HepG2 (cell line): ENCODE data around the gene WARS2. TPM values are rescaled to one million over a fixed set of nuclear protein-coding genes. Genes with fewer than 3 reads are reported as not detected.

ENCODE experiments used
- ATAC-seq: fragments of 200-7000 bp; cut with Tn5 transposase; 3 replicates; pipeline ENCODE4 v1.9.1; 2020; ENCODE audit warnings: mild to moderate bottlenecking, moderate library complexity
- BruUV-seq: library from RNA; stranded (reverse); fragments of 400-500 nt; replicated peaks from 2 replicates; lab custom pipeline; 2021; lab: Mats Ljungman, UMichigan
- CTCF ChIA-PET: fragments of 300-600 bp; formaldehyde crosslinking; extraction: SDS; loops from one replicate; lab custom pipeline; 2021; ENCODE audit warnings: low total read pairs, inconsistent platforms, low intra/inter-chr PET ratio; lab: Yijun Ruan, JAX
- POLR2A ChIA-PET: fragments of 350-600 bp; sonication (Branson Sonifier 250); formaldehyde crosslinking; loops from one replicate; lab custom pipeline; 2020; ENCODE audit warnings: antibody characterized with exemption, inconsistent platforms; lab: Yijun Ruan, JAX
- DNase-seq: peaks from one replicate; pipeline ENCODE4 v3.0.0-alpha.2; 2015; ENCODE audit warnings: low spot score
- FAIRE-seq: peaks from 3 replicates; lab custom pipeline; 2011; peaks lifted over from hg19 to GRCh38; lab: Jason Lieb, UNC
- H2AFZ ChIP-seq: one replicate; pipeline ENCODE4 v1.6.1; 2011; ENCODE audit warnings: low read length, inconsistent platforms
- H3K27ac ChIP-seq: fragments of 300-600 bp; 3 replicates; pipeline ENCODE4 v1.8.0; 2011; ENCODE audit warnings: mixed run types, mild to moderate bottlenecking, mixed read lengths, low read length, inconsistent platforms; ENCODE audit not compliant: insufficient read depth; ENCODE audit errors: extremely low read length
- H3K27me3 ChIP-seq, 2 experiments: fragments of 200-600 bp in 1 of 2; 2 replicates in 1 of 2; 3 replicates in 1 of 2; pipeline versions ENCODE4 v1.6.0 to v1.8.0; 2011; ENCODE audit warnings: low read length in 2 of 2, mild to moderate bottlenecking in 2 of 2, moderate library complexity in 2 of 2, inconsistent platforms in 1 of 2; ENCODE audit not compliant: insufficient read depth in 2 of 2, control insufficient read depth in 1 of 2
- H3K36me3 ChIP-seq, 2 experiments: fragments of 200-600 bp in 1 of 2; replicated peaks in 1 of 2; 2 replicates in 1 of 2; 3 replicates in 1 of 2; pipeline versions ENCODE4 v1.5.1 to v1.8.0; 2011; ENCODE audit warnings: low read length in 2 of 2, inconsistent platforms in 1 of 2; ENCODE audit not compliant: insufficient read depth in 2 of 2, control insufficient read depth in 1 of 2
- H3K4me1 ChIP-seq: 2 replicates; pipeline ENCODE4 v1.5.1; 2012; ENCODE audit warnings: low read length, inconsistent platforms; ENCODE audit not compliant: insufficient read depth
- H3K4me2 ChIP-seq: 2 replicates; pipeline ENCODE4 v1.6.0; 2011; ENCODE audit warnings: low read depth, low read length, inconsistent platforms
- H3K4me3 ChIP-seq, 3 experiments: fragments of 200-600 bp in 1 of 3; sonication (generic), shearing (Covaris generic) in 1 of 3; replicated peaks in 1 of 3; 2 replicates each; pipeline ENCODE4 v1.5.1; 2011 to 2016; ENCODE audit warnings: low read length in 3 of 3, inconsistent platforms in 2 of 3, low read depth in 2 of 3, mild to moderate bottlenecking in 2 of 3, control low read depth in 1 of 3, mixed read lengths in 1 of 3; ENCODE audit not compliant: insufficient read depth in 1 of 3
- H3K79me2 ChIP-seq: one replicate; pipeline ENCODE4 v1.6.1; 2011; ENCODE audit warnings: low read length, inconsistent platforms; ENCODE audit not compliant: insufficient read depth
- H3K9ac ChIP-seq: 2 replicates; pipeline ENCODE4 v1.6.0; 2011; ENCODE audit warnings: mild to moderate bottlenecking, low read depth, low read length, inconsistent platforms; ENCODE audit not compliant: insufficient read depth
- H3K9me3 ChIP-seq: 2 replicates; pipeline ENCODE4 v1.5.1; 2012; ENCODE audit warnings: mild to moderate bottlenecking, low read length
- H4K20me1 ChIP-seq: 2 replicates; pipeline ENCODE4 v1.6.0; 2011; ENCODE audit warnings: inconsistent platforms, mild to moderate bottlenecking, low read length, moderate library complexity; ENCODE audit not compliant: insufficient read depth
- ATAD3A ChIP-seq: sonication (generic); formaldehyde crosslinking; IDR thresholded peaks from 2 replicates; pipeline ENCODE4 v1.4.0; 2020; ENCODE audit warnings: missing genetic modification reagents
- ATF1 ChIP-seq: IDR thresholded peaks from 2 replicates; pipeline ENCODE4 v1.6.1; 2016; ENCODE audit warnings: mild to moderate bottlenecking, control low read depth
- ATF7-NPFF ChIP-seq: sonication (generic); formaldehyde crosslinking; IDR thresholded peaks from 2 replicates; pipeline ENCODE4 v1.8.1; 2023; ENCODE audit warnings: mild to moderate bottlenecking, low read depth, missing genetic modification reagents, moderate library complexity
- CENPX ChIP-seq: sonication (generic); formaldehyde crosslinking; IDR thresholded peaks from 2 replicates; pipeline ENCODE4 v1.9.0; 2021; ENCODE audit warnings: mild to moderate bottlenecking, missing genetic modification reagents, moderate library complexity
- KLF6 ChIP-seq: IDR thresholded peaks from 2 replicates; pipeline ENCODE4 v1.8.0; 2016; ENCODE audit warnings: missing biosample characterization, missing genetic modification reagents
- MIER3 ChIP-seq: IDR thresholded peaks from 2 replicates; pipeline ENCODE4 v1.6.1; 2016; ENCODE audit warnings: missing compliant biosample characterization, borderline replicate concordance
- NPAS2 ChIP-seq: sonication (generic); formaldehyde crosslinking; IDR thresholded peaks from 2 replicates; pipeline ENCODE4 v1.8.0; 2022; ENCODE audit warnings: mild to moderate bottlenecking, missing genetic modification reagents, borderline replicate concordance
- NRL ChIP-seq: sonication (generic); formaldehyde crosslinking; IDR thresholded peaks from 2 replicates; pipeline ENCODE4 v1.5.0; 2020; ENCODE audit warnings: missing genetic modification reagents, mild to moderate bottlenecking, moderate library complexity, borderline replicate concordance
- PRDM4 ChIP-seq: sonication (generic); formaldehyde crosslinking; IDR thresholded peaks from 2 replicates; pipeline ENCODE4 v1.9.0; 2021; ENCODE audit warnings: missing genetic modification reagents, borderline replicate concordance
- RAD51 ChIP-seq: fragments of 450-650 bp; IDR thresholded peaks from 2 replicates; pipeline ENCODE4 v1.6.1; 2016; ENCODE audit warnings: borderline replicate concordance
- TBP ChIP-seq: sonication (generic); formaldehyde crosslinking; IDR thresholded peaks from 2 replicates; pipeline ENCODE4 v1.5.0; 2020; ENCODE audit warnings: missing genetic modification reagents
- XRCC5 ChIP-seq: fragments of 200-400 bp; formaldehyde crosslinking; optimal IDR thresholded peaks from 2 replicates; pipeline ENCODE3; 2017; ENCODE audit warnings: mild to moderate bottlenecking, low read length
- ZNF30 ChIP-seq: sonication (generic); formaldehyde crosslinking; IDR thresholded peaks from 2 replicates; pipeline ENCODE4 v1.5.0; 2020; ENCODE audit warnings: mild to moderate bottlenecking, missing genetic modification reagents
- ZNF543 ChIP-seq: sonication (generic); formaldehyde crosslinking; IDR thresholded peaks from 2 replicates; pipeline ENCODE4 v1.4.0; 2020; ENCODE audit warnings: mild to moderate bottlenecking, missing genetic modification reagents
- ZNF580 ChIP-seq: IDR thresholded peaks from 2 replicates; pipeline ENCODE4 v1.6.1; 2016; ENCODE audit warnings: low read depth, borderline replicate concordance
- ZNF839 ChIP-seq: sonication (generic); formaldehyde crosslinking; IDR thresholded peaks from 2 replicates; pipeline ENCODE4 v1.4.0; 2020; ENCODE audit warnings: missing genetic modification reagents, mild to moderate bottlenecking, borderline replicate concordance
- WGBS: methylation state at CpG from one replicate; pipeline ENCODE4 v1.1.6; 2017; ENCODE audit warnings: low lambda C conversion rate; 5-methylcytosine and 5-hydroxymethylcytosine counted together
- in situ Hi-C: cut with HindIII; loops from 2 replicates; pipeline ENCODE4 v1.10.0; 2017; ENCODE audit warnings: low pct_unique_long_range_greater_than_20kb; ENCODE audit not compliant: extremely low pct_ligation_motif_present
- intact Hi-C: fragments of 100-400 bp; cut with micrococcal nuclease; formaldehyde crosslinking; loops from one replicate; pipeline ENCODE4 v1.10.0; 2022; ENCODE audit not compliant: unreplicated experiment
- polyA plus RNA-seq, 8 experiments: library from polyadenylated mRNA; depleted of rRNA in 3 of 8; stranded (reverse) in 7 of 8; unstranded in 1 of 8; fragments of >200 nt; fragmentation: Illumina TruSeq in 4 of 8; extraction: Trizol in 4 of 8; gene quantifications; 2 replicates each; pipeline versions ENCODE4 v1.2.1 to v1.2.3, GENCODE V29; 2011 to 2016; ENCODE audit warnings: low read depth in 4 of 8, missing spikeins in 1 of 8, mixed read lengths in 1 of 8; ENCODE audit not compliant: insufficient read depth in 1 of 8
- total RNA-seq, 5 experiments: library from RNA; depleted of rRNA; stranded (reverse); fragments of >200 nt; fragmentation: Illumina TruSeq; extraction: Trizol; gene quantifications; 2 replicates each; pipeline ENCODE4 v1.2.3, GENCODE V29; 2016; ENCODE audit warnings: low read depth in 1 of 5

Gene WARS2
- total and polyA plus RNA-seq, 2 of the 13 experiments (the other 11 are each of a cell fraction or from before 2014, with no cell fraction given), result 12.4 to 18.8 TPM

- in situ Hi-C loops, result no loop called here
- CTCF ChIA-PET, result no interaction called here
- peaks cover 13% of the 10 kb centered on the region for H3K4me1 ChIP-seq
- intact Hi-C loops, result loop anchor here (10.0 kb wide), 1 partner anchor 182 kb away; no protein-coding TSS in a partner anchor
- TF ChIP-seq NPAS2 (CRISPR knock-in tag), result no peak
- no peak for TF ChIP-seq RAD51
- TF ChIP-seq ATAD3A, result no peak
- no peak for TF ChIP-seq ZNF580 (CRISPR knock-in tag)
- TF ChIP-seq MIER3, result no peak
- no peak for TF ChIP-seq XRCC5
- TF ChIP-seq NRL, result no peak
- no peak for TF ChIP-seq TBP (CRISPR knock-in tag)
- TF ChIP-seq PRDM4, result no peak
- no peak for TF ChIP-seq ZNF839 (CRISPR knock-in tag)
- TF ChIP-seq KLF6, result no peak
- TF ChIP-seq ZNF30, result no peak
- no peak for TF ChIP-seq ATF7-NPFF (CRISPR knock-in tag)
- no peak for TF ChIP-seq ATF1
- TF ChIP-seq CENPX (CRISPR knock-in tag), result no peak
- TF ChIP-seq ZNF543, result no peak
- TF ChIP-seq, all 625 proteins: peak for 0
- WGBS, result 96% methylated on average over 4 of the region's 4 CpGs
- Histone ChIP-seq H3K9me3 (no peaks in the 10 kb centered on the region), H3K4me2 (no peak overlapping the region), H3K27ac (no peak overlapping the region), H3K9ac (no peak overlapping the region), H3K79me2 (peaks cover 4% of the 10 kb centered on the region), H3K4me3 (no peak overlapping the region), H2AFZ (no peak overlapping the region), H3K27me3 (no peaks in the 10 kb centered on the region), H4K20me1 (no peaks in the 10 kb centered on the region), H3K36me3 (no peaks in the 10 kb centered on the region; a peak in 1 of 5 replicates)
- POLR2A ChIA-PET, result no interaction called here
- ATAC-seq (no peak), FAIRE-seq (no peak), DNase-seq (no peak)
- BruUV-seq, result no TSS peak
Observed at GRCh38 chr1:119146466-119146865, 6.0 kb upstream of the WARS2 start.
